ENCODE measurements around the gene CLCN1. TPM values are rescaled to one million over a fixed set of nuclear protein-coding genes. Genes with fewer than 3 reads are reported as not detected.

Gene CLCN1
- total RNA-seq, 4 donors from 2014 or later, result not detected

GRCh38 chr7:143351060-143351459, 35.1 kb downstream of the CLCN1 start:
- H3K27me3 ChIP-seq, result peaks cover 0 to 31% (median under 1%) of the 10 kb centered on the region in 4 donors
- no peaks in the 10 kb centered on the region for H3K9me3 ChIP-seq
- 73% methylated on average over 5 of the region's 5 CpGs for WGBS
- H3K4me1 ChIP-seq, result no peaks in the 10 kb centered on the region
- no peak overlapping the region for H3K4me3 ChIP-seq
- H3K36me3 ChIP-seq, result no peaks in the 10 kb centered on the region
- no peak overlapping the region for H3K27ac ChIP-seq (replicated peaks in 1 of 4)
- DNase-seq (ENCODE audit: extremely low spot score), result no peak
- intact Hi-C loops (cut with DNase I), result no loop called here
- TF ChIP-seq POLR2AphosphoS5 (IDR thresholded peaks at IDR 0.05), result no peak
- TF ChIP-seq EP300 (IDR thresholded peaks at IDR 0.05), result no peak
- TF ChIP-seq POLR2A (IDR thresholded peaks at IDR 0.05; ENCODE audit: low read depth), result no peak
- TF ChIP-seq, protein P1, sequence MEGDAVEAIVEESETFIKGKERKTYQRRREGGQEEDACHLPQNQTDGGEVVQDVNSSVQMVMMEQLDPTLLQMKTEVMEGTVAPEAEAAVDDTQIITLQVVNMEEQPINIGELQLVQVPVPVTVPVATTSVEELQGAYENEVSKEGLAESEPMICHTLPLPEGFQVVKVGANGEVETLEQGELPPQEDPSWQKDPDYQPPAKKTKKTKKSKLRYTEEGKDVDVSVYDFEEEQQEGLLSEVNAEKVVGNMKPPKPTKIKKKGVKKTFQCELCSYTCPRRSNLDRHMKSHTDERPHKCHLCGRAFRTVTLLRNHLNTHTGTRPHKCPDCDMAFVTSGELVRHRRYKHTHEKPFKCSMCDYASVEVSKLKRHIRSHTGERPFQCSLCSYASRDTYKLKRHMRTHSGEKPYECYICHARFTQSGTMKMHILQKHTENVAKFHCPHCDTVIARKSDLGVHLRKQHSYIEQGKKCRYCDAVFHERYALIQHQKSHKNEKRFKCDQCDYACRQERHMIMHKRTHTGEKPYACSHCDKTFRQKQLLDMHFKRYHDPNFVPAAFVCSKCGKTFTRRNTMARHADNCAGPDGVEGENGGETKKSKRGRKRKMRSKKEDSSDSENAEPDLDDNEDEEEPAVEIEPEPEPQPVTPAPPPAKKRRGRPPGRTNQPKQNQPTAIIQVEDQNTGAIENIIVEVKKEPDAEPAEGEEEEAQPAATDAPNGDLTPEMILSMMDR (IDR thresholded peaks at IDR 0.05), result no peak

- Histone ChIP-seq H3K27ac (replicated peaks in 1 of 4) (no peak overlapping the region), H3K36me3 (no peaks in the 10 kb centered on the region), H3K4me3 (no peak overlapping the region), H3K27me3 (peaks cover 0 to 26% (median 0%) of the 10 kb centered on the region in 4 donors), H3K9me3 (no peaks in the 10 kb centered on the region), H3K4me1 (no peaks in the 10 kb centered on the region)
- 90% methylated on average over 5 of the region's 9 CpGs for WGBS
- TF ChIP-seq, protein P1 (IDR thresholded peaks at IDR 0.05), result no peak
- TF ChIP-seq EP300 (IDR thresholded peaks at IDR 0.05) (no peak), POLR2A (IDR thresholded peaks at IDR 0.05; ENCODE audit: low read depth) (no peak), POLR2AphosphoS5 (IDR thresholded peaks at IDR 0.05) (no peak)
- intact Hi-C loops (cut with DNase I), result no loop called here
- no peak for DNase-seq (ENCODE audit: extremely low spot score)
These were observed 35.7 kb downstream of the CLCN1 start for GRCh38 chr7:143351574-143351973.

- H3K9me3 ChIP-seq, result no peaks in the 10 kb centered on the region
- no peak for DNase-seq (ENCODE audit: extremely low spot score)
- TF ChIP-seq, protein P1 (IDR thresholded peaks at IDR 0.05), result no peak
- TF ChIP-seq POLR2A (IDR thresholded peaks at IDR 0.05; ENCODE audit: low read depth) (no peak), EP300 (IDR thresholded peaks at IDR 0.05) (no peak), POLR2AphosphoS5 (IDR thresholded peaks at IDR 0.05) (no peak)
- no peaks in the 10 kb centered on the region for H3K4me1 ChIP-seq
- H3K4me3 ChIP-seq, result no peak overlapping the region
- intact Hi-C loops (cut with DNase I), result no loop called here
- H3K27me3 ChIP-seq, result peaks cover 0 to 24% (median 0%) of the 10 kb centered on the region in 4 donors
- 72% methylated on average over 7 of the region's 11 CpGs for WGBS
- H3K36me3 ChIP-seq, result no peaks in the 10 kb centered on the region
- no peak overlapping the region for H3K27ac ChIP-seq (replicated peaks in 1 of 4)
These were observed 36.7 kb downstream of the CLCN1 start for GRCh38 chr7:143352531-143353002.

DNA sequence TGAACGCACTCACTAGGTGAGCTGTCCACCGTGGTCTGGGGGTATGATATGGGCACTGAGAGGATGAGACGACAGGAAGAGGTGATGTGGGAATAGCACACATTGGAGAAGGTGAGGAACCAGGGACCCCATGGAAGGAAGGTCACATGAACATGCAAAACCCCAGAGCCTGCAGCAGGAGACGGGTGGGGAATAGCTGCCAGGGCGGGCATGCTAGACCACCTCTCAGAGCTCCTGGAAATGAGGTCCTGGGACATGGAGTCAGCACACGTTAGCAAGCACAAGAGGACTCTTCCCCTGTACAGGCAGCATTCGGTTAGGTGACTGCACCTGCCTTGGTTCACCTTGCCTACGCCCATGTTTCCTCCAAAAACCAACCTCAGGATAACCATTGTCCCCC, 38.5 kb downstream of the CLCN1 start:
- H3K4me3 ChIP-seq, result no peak overlapping the region
- WGBS, result 92% methylated on average over 8 of the region's 8 CpGs
- no peaks in the 10 kb centered on the region for H3K36me3 ChIP-seq
- no peaks in the 10 kb centered on the region for H3K4me1 ChIP-seq
- TF ChIP-seq POLR2A (IDR thresholded peaks at IDR 0.05; ENCODE audit: low read depth) (no peak), POLR2AphosphoS5 (IDR thresholded peaks at IDR 0.05) (no peak), EP300 (IDR thresholded peaks at IDR 0.05) (no peak)
- TF ChIP-seq, protein P1 (IDR thresholded peaks at IDR 0.05), result no peak
- peaks cover 0 to 29% (median 0%) of the 10 kb centered on the region in 4 donors for H3K27me3 ChIP-seq
- H3K9me3 ChIP-seq, result no peaks in the 10 kb centered on the region
- no peak for DNase-seq (ENCODE audit: extremely low spot score)
- intact Hi-C loops (cut with DNase I), result no loop called here
- H3K27ac ChIP-seq (replicated peaks in 1 of 4), result no peak overlapping the region

GRCh38 chr7:143354965-143355364, 39.1 kb downstream of the CLCN1 start:
- intact Hi-C loops (cut with DNase I), result no loop called here
- Histone ChIP-seq H3K36me3 (no peaks in the 10 kb centered on the region), H3K4me1 (no peaks in the 10 kb centered on the region), H3K4me3 (no peak overlapping the region), H3K9me3 (no peaks in the 10 kb centered on the region), H3K27me3 (peaks cover 0 to 32% (median 0%) of the 10 kb centered on the region in 4 donors), H3K27ac (replicated peaks in 1 of 4) (no peak overlapping the region)
- DNase-seq (ENCODE audit: extremely low spot score), result no peak
- WGBS, result 91% methylated on average over 7 of the region's 8 CpGs
- no peak for TF ChIP-seq EP300 (IDR thresholded peaks at IDR 0.05)
- TF ChIP-seq POLR2A (IDR thresholded peaks at IDR 0.05; ENCODE audit: low read depth), result no peak
- TF ChIP-seq, protein P1 (IDR thresholded peaks at IDR 0.05), result no peak
- TF ChIP-seq POLR2AphosphoS5 (IDR thresholded peaks at IDR 0.05), result no peak

Data from esophagus muscularis mucosa (tissue), 4 donors.